Effector memory CD8-positive, alpha-beta T cell (primary cell): ENCODE measurements around the gene PODXL2.
"Not testable (repeated sequence)": the region's sequence is repeated elsewhere in the genome, so short reads cannot be mapped to it uniquely, and the experiment has no call there.

Source experiments
- ATAC-seq: fragments of 150-1000 bp; cut with Tn5 transposase; replicated peaks from 2 replicates; pipeline ENCODE4 v1.10.0; 2021; ENCODE audit warnings: mild to moderate bottlenecking, moderate library complexity
- DNase-seq, 3 experiments: peaks; one replicate each; pipeline ENCODE4 v3.0.0; 2021
- H3K27ac Mint-ChIP-seq, 2 donors: one replicate each; pipeline ENCODE4 v1.8.0; 2022; ENCODE audit warnings: mild to moderate bottlenecking in 2 of 2, mixed read lengths in 2 of 2, moderate library complexity in 2 of 2
- H3K27me3 Mint-ChIP-seq, 2 donors: one replicate each; pipeline ENCODE4 v1.8.0; 2022; ENCODE audit warnings: mixed read lengths in 2 of 2
- H3K36me3 Mint-ChIP-seq: one replicate; pipeline ENCODE4 v1.8.0; 2022; ENCODE audit warnings: mild to moderate bottlenecking, moderate library complexity, mixed read lengths; ENCODE audit not compliant: insufficient read depth
- H3K4me1 Mint-ChIP-seq, 2 donors: one replicate each; pipeline ENCODE4 v1.8.0; 2022; ENCODE audit warnings: low read depth in 2 of 2, mixed read lengths in 2 of 2
- H3K4me3 Mint-ChIP-seq, 2 donors: one replicate each; pipeline ENCODE4 v1.8.0; 2022; ENCODE audit warnings: mild to moderate bottlenecking in 2 of 2, mixed read lengths in 2 of 2, moderate library complexity in 2 of 2
- H3K9me3 Mint-ChIP-seq, 2 donors: one replicate each; pipeline ENCODE4 v1.8.0; 2022; ENCODE audit warnings: mixed read lengths in 2 of 2

The PODXL2 gene

DNA sequence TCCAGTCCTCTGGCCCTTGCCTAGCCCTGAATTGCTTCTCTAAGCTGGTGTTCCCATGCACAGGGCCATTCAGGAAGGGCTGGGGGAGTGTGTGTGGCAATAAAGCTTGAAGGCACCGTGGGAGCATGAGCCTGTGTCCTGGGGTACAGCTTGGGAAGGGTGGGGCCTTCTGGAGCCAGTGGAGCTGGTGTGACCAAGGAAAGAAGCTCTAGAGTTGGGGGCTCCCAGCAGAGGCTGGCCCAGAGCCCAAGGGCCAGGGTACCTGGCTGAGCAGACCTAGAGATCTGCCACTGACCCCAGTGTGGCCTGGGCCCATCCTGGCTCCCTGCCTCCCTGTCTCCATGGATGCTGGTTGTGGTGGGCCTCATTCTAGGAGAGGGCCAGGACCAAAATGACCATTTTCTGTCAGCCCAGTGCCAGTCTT, 51.8 kb downstream of the PODXL2 start:
- H3K27ac Mint-ChIP-seq = peak overlapping the region in 1 of 2 donors; percentile 65

GRCh38 chr3:127682175-127682554, 53.2 kb downstream of the PODXL2 start:
- H3K4me3 Mint-ChIP-seq, DNase-seq, H3K9me3 Mint-ChIP-seq, ATAC-seq, H3K27me3 Mint-ChIP-seq, H3K4me1 Mint-ChIP-seq, H3K27ac Mint-ChIP-seq, H3K36me3 Mint-ChIP-seq: not testable (repeated sequence)

More for the DNA sequence above, 51.8 kb downstream of the PODXL2 start:
- Mint-ChIP-seq H3K27me3 (no peaks in the 10 kb centered on the region), H3K9me3 (no peaks in the 10 kb centered on the region), H3K36me3 (peaks cover 9% of the 10 kb centered on the region), H3K4me1 (peaks cover 6 to 16% of the 10 kb centered on the region in 2 donors), H3K4me3 (no peak overlapping the region)
- DNase-seq (no peak), ATAC-seq (no peak)

GRCh38 chr3:127682561-127682960, 53.6 kb downstream of the PODXL2 start:
- ATAC-seq = no peak
- Mint-ChIP-seq H3K36me3 (peaks cover 8% of the 10 kb centered on the region), H3K27ac (no peak overlapping the region), H3K4me1 (peaks cover 2 to 8% of the 10 kb centered on the region in 2 donors), H3K4me3 (no peak overlapping the region), H3K9me3 (no peaks in the 10 kb centered on the region), H3K27me3 (no peaks in the 10 kb centered on the region)
- no peak for DNase-seq

DNA sequence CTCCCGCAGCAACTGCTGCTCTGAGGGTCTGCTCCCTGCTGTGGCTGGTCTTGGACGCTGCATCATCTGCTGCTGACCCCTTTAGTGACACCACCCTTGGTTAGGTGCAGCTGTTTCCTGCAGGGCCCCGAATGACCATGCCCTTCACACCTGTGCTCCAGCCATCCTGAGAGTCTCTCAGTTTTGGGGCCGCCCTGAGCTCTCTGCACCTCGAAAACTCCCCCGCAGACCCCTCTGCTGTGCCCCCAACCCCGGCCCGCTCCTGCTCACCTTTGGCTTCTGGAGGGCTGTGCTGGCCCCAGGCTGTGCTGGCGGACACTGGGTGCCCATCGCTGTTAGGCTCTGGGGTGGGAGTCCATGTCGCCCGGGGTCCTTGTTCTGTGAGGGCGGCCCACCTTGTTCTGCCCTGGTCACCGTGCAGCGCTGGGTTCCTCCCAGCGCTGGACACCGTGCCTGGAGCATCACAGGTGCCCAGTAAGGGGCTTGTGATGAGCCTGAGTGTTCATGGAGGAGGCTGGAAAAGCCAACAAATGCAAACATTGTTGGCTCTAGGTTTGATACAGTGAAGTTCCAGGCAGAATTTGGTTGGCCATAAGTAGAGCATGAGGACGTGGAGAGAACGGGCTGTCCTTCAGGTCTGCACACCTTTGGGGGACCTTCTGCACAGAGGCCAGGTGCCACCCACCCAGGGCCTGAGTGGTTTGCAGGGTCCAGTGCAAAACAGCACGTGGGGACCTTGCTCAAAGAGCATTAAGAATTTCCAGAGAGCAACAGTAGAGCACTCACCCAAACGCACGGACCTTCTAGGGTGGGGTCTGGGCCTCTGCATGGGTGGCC, 56.1 kb downstream of the PODXL2 start:
- no peaks in the 10 kb centered on the region for H3K27me3 Mint-ChIP-seq
- no peak for DNase-seq
- no peak overlapping the region for H3K27ac Mint-ChIP-seq
- no peak for ATAC-seq
- no peaks in the 10 kb centered on the region for H3K36me3 Mint-ChIP-seq
- no peaks in the 10 kb centered on the region for H3K9me3 Mint-ChIP-seq
- peaks cover 2 to 5% of the 10 kb centered on the region in 2 donors for H3K4me1 Mint-ChIP-seq
- H3K4me3 Mint-ChIP-seq = no peak overlapping the region

DNA sequence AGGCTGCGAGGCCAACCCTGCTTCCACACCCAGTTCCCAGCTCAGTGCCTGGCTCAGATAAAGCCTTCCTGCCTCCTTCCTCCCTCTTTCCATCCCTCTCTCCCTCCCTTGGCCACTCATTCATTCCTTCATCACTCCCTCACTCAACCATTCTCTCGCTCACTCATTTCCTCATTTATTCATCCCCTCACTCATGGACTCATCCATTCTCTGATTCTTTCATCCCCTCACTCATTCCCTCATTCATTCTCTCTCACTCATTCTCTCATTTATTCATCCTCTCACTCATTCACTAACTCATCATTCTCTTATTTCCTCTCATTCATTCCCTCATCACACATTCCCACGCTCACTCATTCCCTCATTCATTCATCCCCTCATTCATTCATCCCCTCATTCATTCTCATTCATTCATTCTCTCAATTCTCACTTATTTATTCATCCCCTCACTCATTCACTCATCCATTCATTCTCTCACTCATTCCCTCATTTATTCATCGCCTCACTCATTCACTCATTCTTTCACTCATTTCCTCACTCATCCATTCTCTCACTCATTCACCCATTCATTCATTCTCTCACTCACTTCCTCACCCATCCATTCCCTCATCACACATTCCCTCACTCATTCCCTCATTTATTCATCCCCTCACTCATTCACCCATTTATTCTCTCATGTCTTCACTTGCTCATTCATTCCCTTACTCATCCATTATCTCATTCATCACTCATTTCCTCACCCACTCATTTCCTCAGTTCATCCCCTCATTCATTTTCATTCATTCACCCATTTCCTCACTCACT, 56.9 kb downstream of the PODXL2 start:
- H3K27me3 Mint-ChIP-seq = no peaks in the 10 kb centered on the region
- peaks cover 2 to 5% of the 10 kb centered on the region in 2 donors for H3K4me1 Mint-ChIP-seq
- DNase-seq = no peak
- H3K9me3 Mint-ChIP-seq = no peaks in the 10 kb centered on the region
- ATAC-seq = no peak
- no peak overlapping the region for H3K4me3 Mint-ChIP-seq
- no peak overlapping the region for H3K27ac Mint-ChIP-seq
- no peaks in the 10 kb centered on the region for H3K36me3 Mint-ChIP-seq

- H3K4me1 Mint-ChIP-seq = peaks cover 2 to 5% of the 10 kb centered on the region in 2 donors
- no peak overlapping the region for H3K27ac Mint-ChIP-seq
- H3K9me3 Mint-ChIP-seq = no peaks in the 10 kb centered on the region
- no peak for ATAC-seq
- no peaks in the 10 kb centered on the region for H3K27me3 Mint-ChIP-seq
- H3K4me3 Mint-ChIP-seq = no peak overlapping the region
- H3K36me3 Mint-ChIP-seq = no peaks in the 10 kb centered on the region
- DNase-seq = no peak
These were observed 57.5 kb downstream of the PODXL2 start for GRCh38 chr3:127686512-127686894.

DNA sequence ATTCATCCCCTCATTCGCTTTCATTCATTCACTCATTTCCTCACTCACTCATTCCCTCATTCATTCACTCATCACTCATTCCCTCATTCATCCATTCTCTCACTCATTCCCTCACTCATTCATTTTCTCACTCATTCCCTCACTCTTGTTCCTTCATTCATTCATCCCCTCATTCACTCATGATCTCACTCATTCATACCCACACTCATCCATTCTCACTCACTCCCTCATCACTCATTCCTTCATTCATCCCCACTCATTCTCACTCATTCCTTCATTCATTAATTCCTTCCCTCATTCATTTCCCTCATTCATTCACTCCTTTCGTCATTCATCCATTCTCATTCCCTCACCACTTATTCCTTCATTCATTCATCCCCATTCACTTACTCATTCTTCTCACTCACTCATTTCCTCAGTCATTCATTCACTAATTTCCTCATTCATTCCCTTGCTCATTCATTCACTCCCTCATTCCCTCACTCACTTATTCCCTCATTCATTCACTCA, 58.3 kb downstream of the PODXL2 start:
- Mint-ChIP-seq H3K4me3 (no peak overlapping the region), H3K27ac (no peak overlapping the region), H3K4me1 (peaks cover 2 to 5% of the 10 kb centered on the region in 2 donors), H3K9me3 (no peaks in the 10 kb centered on the region), H3K36me3 (no peaks in the 10 kb centered on the region), H3K27me3 (no peaks in the 10 kb centered on the region)
- ATAC-seq (no peak), DNase-seq (no peak)

DNA sequence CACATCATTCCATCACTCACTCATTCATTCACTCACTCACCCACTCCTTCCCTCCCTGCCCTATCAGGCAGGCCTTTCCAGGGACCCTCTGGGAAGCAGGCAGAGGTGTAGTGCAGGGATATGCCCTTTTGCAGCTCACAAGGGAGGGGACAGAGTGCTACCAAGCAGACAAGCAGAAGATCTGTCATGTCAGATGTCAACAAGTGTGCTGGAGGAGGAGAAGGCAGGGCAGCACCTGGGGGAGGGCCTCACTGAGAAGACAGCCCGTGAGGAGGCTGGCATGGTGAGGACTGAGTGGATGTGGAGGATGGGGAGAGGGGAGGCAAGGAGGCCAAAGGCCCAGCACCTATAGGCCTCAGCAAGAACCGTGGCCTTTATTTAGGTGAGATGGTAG, 59.0 kb downstream of the PODXL2 start:
- Mint-ChIP-seq H3K36me3 (peaks cover 4% of the 10 kb centered on the region), H3K27ac (no peak overlapping the region), H3K9me3 (no peaks in the 10 kb centered on the region), H3K4me1 (peaks cover 2 to 5% of the 10 kb centered on the region in 2 donors), H3K27me3 (peaks cover 7% of the 10 kb centered on the region in 2 donors), H3K4me3 (no peak overlapping the region)
- ATAC-seq = no peak
- no peak for DNase-seq

GRCh38 chr3:127688416-127689265, 59.7 kb downstream of the PODXL2 start:
- DNase-seq = no peak
- H3K36me3 Mint-ChIP-seq = peaks cover 6% of the 10 kb centered on the region
- no peak overlapping the region for H3K27ac Mint-ChIP-seq
- H3K4me3 Mint-ChIP-seq = no peak overlapping the region
- peaks cover 13% of the 10 kb centered on the region in 2 donors for H3K27me3 Mint-ChIP-seq
- peaks cover under 1 to 2% of the 10 kb centered on the region in 2 donors for H3K4me1 Mint-ChIP-seq
- no peaks in the 10 kb centered on the region for H3K9me3 Mint-ChIP-seq
- no peak for ATAC-seq

GRCh38 chr3:127689266-127689860, 60.4 kb downstream of the PODXL2 start:
- Mint-ChIP-seq H3K9me3 (no peaks in the 10 kb centered on the region), H3K36me3 (peaks cover 6% of the 10 kb centered on the region), H3K27me3 (peaks cover 13 to 15% of the 10 kb centered on the region in 2 donors), H3K4me3 (no peak overlapping the region), H3K4me1 (no peaks in the 10 kb centered on the region), H3K27ac (no peak overlapping the region)
- no peak for ATAC-seq
- DNase-seq = no peak

- DNase-seq = no peak
- Mint-ChIP-seq H3K9me3 (no peaks in the 10 kb centered on the region), H3K4me1 (no peaks in the 10 kb centered on the region), H3K27ac (no peak overlapping the region), H3K4me3 (no peak overlapping the region), H3K27me3 (peaks cover 13 to 15% of the 10 kb centered on the region in 2 donors), H3K36me3 (peaks cover 6% of the 10 kb centered on the region)
- no peak for ATAC-seq
These were observed 61.1 kb downstream of the PODXL2 start for GRCh38 chr3:127690106-127690505.

- Mint-ChIP-seq H3K4me3 (no peak overlapping the region), H3K9me3 (no peaks in the 10 kb centered on the region), H3K27ac (no peak overlapping the region), H3K27me3 (peaks cover 13 to 15% of the 10 kb centered on the region in 2 donors), H3K4me1 (no peaks in the 10 kb centered on the region), H3K36me3 (peaks cover 6% of the 10 kb centered on the region)
- ATAC-seq (no peak), DNase-seq (no peak)
These were observed 62.0 kb downstream of the PODXL2 start for GRCh38 chr3:127690823-127691452.
